HepG2 (cell line): ENCODE data around the gene ANTXR1. TPM values are rescaled to one million over a fixed set of nuclear protein-coding genes. Genes with fewer than 3 reads are reported as not detected.

Experiments
- DNMT3B ChIP-seq: conservative IDR thresholded peaks from 2 replicates; pipeline ENCODE4 v1.6.1; 2016; ENCODE audit warnings: missing biosample characterization, control low read depth
- FOXA1 ChIP-seq, 2 experiments: fragments of 450-650 bp in 1 of 2; sonication (generic) in 1 of 2; formaldehyde crosslinking in 1 of 2; IDR thresholded peaks; 2 replicates each; pipeline versions ENCODE4 v1.4.0 to v1.6.1; 2016 to 2020; ENCODE audit warnings: missing genetic modification reagents in 1 of 2
- KDM5B ChIP-seq: sonication (generic); formaldehyde crosslinking; IDR thresholded peaks from 2 replicates; pipeline ENCODE4 v1.4.0; 2020; ENCODE audit warnings: missing genetic modification reagents, mild to moderate bottlenecking, borderline replicate concordance
- MXD1 ChIP-seq: sonication (generic); formaldehyde crosslinking; IDR thresholded peaks from 2 replicates; pipeline ENCODE4 v1.4.0; 2020; ENCODE audit warnings: mild to moderate bottlenecking, missing genetic modification reagents
- NFIB ChIP-seq: sonication (generic); formaldehyde crosslinking; IDR thresholded peaks from 2 replicates; pipeline ENCODE4 v1.9.0; 2021; ENCODE audit warnings: missing genetic modification reagents, mild to moderate bottlenecking, borderline replicate concordance
- NR2C2 ChIP-seq: sonication (generic); formaldehyde crosslinking; IDR thresholded peaks from 2 replicates; pipeline ENCODE4 v1.4.0; 2020; ENCODE audit warnings: missing genetic modification reagents, mild to moderate bottlenecking, moderate library complexity, borderline replicate concordance
- PRMT3 ChIP-seq: sonication (generic); formaldehyde crosslinking; IDR thresholded peaks from 2 replicates; pipeline ENCODE4 v1.8.1; 2022; ENCODE audit warnings: low read depth, mild to moderate bottlenecking, moderate library complexity, missing genetic modification reagents, borderline replicate concordance
- ZNF160 ChIP-seq: sonication (generic); formaldehyde crosslinking; IDR thresholded peaks from 2 replicates; pipeline ENCODE4 v1.8.0; 2022; ENCODE audit warnings: mild to moderate bottlenecking, inconsistent platforms, missing genetic modification reagents
- ZNF232 ChIP-seq: sonication (generic); formaldehyde crosslinking; IDR thresholded peaks from 2 replicates; pipeline ENCODE4 v1.4.0; 2020; ENCODE audit warnings: missing genetic modification reagents, borderline replicate concordance
- ZNF382 ChIP-seq: sonication (generic); formaldehyde crosslinking; IDR thresholded peaks from 2 replicates; pipeline ENCODE4 v1.5.0; 2020; ENCODE audit warnings: missing genetic modification reagents, mild to moderate bottlenecking, borderline replicate concordance
- ZNF496 ChIP-seq: sonication (generic); formaldehyde crosslinking; IDR thresholded peaks from 2 replicates; pipeline ENCODE4 v1.8.1; 2023; ENCODE audit warnings: mild to moderate bottlenecking, moderate library complexity, missing genetic modification reagents; ENCODE audit not compliant: insufficient replicate concordance
- ZSCAN22 ChIP-seq: sonication (generic); formaldehyde crosslinking; IDR thresholded peaks from 2 replicates; pipeline ENCODE4 v1.4.0; 2020; ENCODE audit warnings: mild to moderate bottlenecking, missing genetic modification reagents
- polyA plus RNA-seq, 8 experiments: library from polyadenylated mRNA; depleted of rRNA in 3 of 8; stranded (reverse) in 7 of 8; unstranded in 1 of 8; fragments of >200 nt; fragmentation: Illumina TruSeq in 4 of 8; extraction: Trizol in 4 of 8; gene quantifications; 2 replicates each; pipeline versions ENCODE4 v1.2.1 to v1.2.3, GENCODE V29; 2011 to 2016; ENCODE audit warnings: low read depth in 4 of 8, missing spikeins in 1 of 8, mixed read lengths in 1 of 8; ENCODE audit not compliant: insufficient read depth in 1 of 8
- total RNA-seq, 5 experiments: library from RNA; depleted of rRNA; stranded (reverse); fragments of >200 nt; fragmentation: Illumina TruSeq; extraction: Trizol; gene quantifications; 2 replicates each; pipeline ENCODE4 v1.2.3, GENCODE V29; 2016; ENCODE audit warnings: low read depth in 1 of 5
- TF ChIP-seq, protein P1 (sequence below): sonication (generic); formaldehyde crosslinking; IDR thresholded peaks from 2 replicates; pipeline ENCODE4 v1.8.1; 2022; ENCODE audit warnings: mild to moderate bottlenecking, missing genetic modification reagents

The ANTXR1 gene
- total and polyA plus RNA-seq, 2 of the 13 experiments (the other 11 are each of a cell fraction or from before 2014, with no cell fraction given) = 4.5 to 12.7 TPM

DNA sequence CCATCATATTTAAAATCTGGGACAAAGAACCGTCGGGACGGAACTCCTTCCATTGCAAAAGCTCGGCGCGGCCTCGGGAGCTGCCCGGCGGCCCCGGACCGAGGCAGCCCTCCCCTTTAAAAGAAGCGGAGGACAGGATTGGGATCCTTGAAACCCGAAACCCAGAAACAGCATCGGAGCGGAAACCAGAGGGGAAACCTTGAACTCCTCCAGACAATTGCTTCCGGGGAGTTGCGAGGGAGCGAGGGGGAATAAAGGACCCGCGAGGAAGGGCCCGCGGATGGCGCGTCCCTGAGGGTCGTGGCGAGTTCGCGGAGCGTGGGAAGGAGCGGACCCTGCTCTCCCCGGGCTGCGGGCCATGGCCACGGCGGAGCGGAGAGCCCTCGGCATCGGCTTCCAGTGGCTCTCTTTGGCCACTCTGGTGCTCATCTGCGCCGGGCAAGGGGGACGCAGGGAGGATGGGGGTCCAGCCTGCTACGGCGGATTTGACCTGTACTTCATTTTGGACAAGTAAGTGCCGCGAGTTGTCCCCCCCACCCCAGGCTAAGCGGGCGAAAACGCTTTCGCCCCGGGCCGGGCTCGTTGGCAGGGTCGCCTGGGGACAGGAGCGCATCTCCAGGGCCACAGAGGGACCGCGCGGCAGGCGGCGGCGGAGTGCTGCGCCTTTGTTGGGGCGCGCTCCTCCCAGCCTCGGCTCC lies at the start of gene ANTXR1 (continued):
- TF ChIP-seq ZNF496 = no peak
- TF ChIP-seq FOXA1 (IDR thresholded peaks at IDR 0.05) = no peak
- TF ChIP-seq FOXA1 (CRISPR knock-in tag; IDR thresholded peaks at IDR 0.05) = no peak
- 0 out of 2 replicates have a peak, but pooled peaks have one; percentile 46 for TF ChIP-seq ZNF160 (CRISPR knock-in tag)
- TF ChIP-seq NFIB (CRISPR knock-in tag) = peak; percentile 91
- peak; percentile 98 for TF ChIP-seq NR2C2
- TF ChIP-seq KDM5B (CRISPR knock-in tag) = peak; percentile 88
- no peak for TF ChIP-seq PRMT3 (CRISPR knock-in tag)
- TF ChIP-seq DNMT3B (CRISPR knock-in tag) = no peak
- TF ChIP-seq ZSCAN22 (CRISPR knock-in tag) = no peak
- no peak for TF ChIP-seq ZNF382
- peak; percentile 62; the same call in 1 of the 2 replicates for TF ChIP-seq MXD1 (CRISPR knock-in tag)
- no peak for TF ChIP-seq ZNF232
- TF ChIP-seq, protein P1, sequence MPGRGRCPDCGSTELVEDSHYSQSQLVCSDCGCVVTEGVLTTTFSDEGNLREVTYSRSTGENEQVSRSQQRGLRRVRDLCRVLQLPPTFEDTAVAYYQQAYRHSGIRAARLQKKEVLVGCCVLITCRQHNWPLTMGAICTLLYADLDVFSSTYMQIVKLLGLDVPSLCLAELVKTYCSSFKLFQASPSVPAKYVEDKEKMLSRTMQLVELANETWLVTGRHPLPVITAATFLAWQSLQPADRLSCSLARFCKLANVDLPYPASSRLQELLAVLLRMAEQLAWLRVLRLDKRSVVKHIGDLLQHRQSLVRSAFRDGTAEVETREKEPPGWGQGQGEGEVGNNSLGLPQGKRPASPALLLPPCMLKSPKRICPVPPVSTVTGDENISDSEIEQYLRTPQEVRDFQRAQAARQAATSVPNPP = no peak
- TF ChIP-seq, all 625 proteins: peak for 121
